Heart right ventricle (tissue), 16 donors: ENCODE data around the gene SLC35G2. TPM values are rescaled to one million over a fixed set of nuclear protein-coding genes. Genes with fewer than 3 reads are reported as not detected.

ENCODE experiments used
- ATAC-seq, 8 donors: fragments of 200-7000 bp; cut with Tn5 transposase; one replicate each; pipeline ENCODE4 v1.9.1; 2020; ENCODE audit warnings: mild to moderate bottlenecking in 8 of 8, moderate library complexity in 8 of 8, moderate number of reproducible peaks in 1 of 8
- DNase-seq, 2 donors: peaks; one replicate each; pipeline ENCODE4 v3.0.0-alpha.2; 2020
- H3K27ac ChIP-seq, 10 donors: fragments of 200-600 bp; sonication (generic) in 2 of 10; one replicate each; pipeline versions ENCODE4 v1.5.0 to v1.8.0; 2020 to 2022; ENCODE audit warnings: mild to moderate bottlenecking in 3 of 10
- H3K27me3 ChIP-seq, 7 donors: fragments of 200-600 bp; one replicate each; pipeline ENCODE4 v1.8.0; 2021 to 2022; ENCODE audit warnings: mild to moderate bottlenecking in 2 of 7
- H3K36me3 ChIP-seq, 9 donors: fragments of 200-600 bp; sonication (generic) in 1 of 9; one replicate each; pipeline versions ENCODE4 v1.5.0 to v1.8.0; 2020 to 2022; ENCODE audit warnings: mild to moderate bottlenecking in 2 of 9
- H3K4me1 ChIP-seq, 9 donors: fragments of 200-600 bp; sonication (generic) in 1 of 9; one replicate each; pipeline versions ENCODE4 v1.5.0 to v1.8.0; 2020 to 2022; ENCODE audit warnings: mild to moderate bottlenecking in 4 of 9
- H3K4me3 ChIP-seq, 10 donors: fragments of 200-600 bp; sonication (generic) in 2 of 10; one replicate each; pipeline versions ENCODE4 v1.5.0 to v1.8.0; 2020 to 2022; ENCODE audit warnings: mild to moderate bottlenecking in 7 of 10, moderate library complexity in 2 of 10
- H3K9me3 ChIP-seq, 11 donors: fragments of 200-600 bp in 10 of 11; sonication (generic) in 2 of 11; one replicate each; pipeline versions ENCODE4 v1.5.0 to v1.8.0; 2013 to 2022; ENCODE audit warnings: mild to moderate bottlenecking in 2 of 11, control low read depth in 1 of 11, moderate library complexity in 1 of 11
- WGBS, 2 donors: extraction: QIAGEN DNeasy Blood & Tissue Kit; methylation state at CpG; one replicate each; pipeline ENCODE4 v1.1.7; 2013; ENCODE audit warnings: inconsistent platforms in 1 of 2; 5-methylcytosine and 5-hydroxymethylcytosine counted together
- intact Hi-C, 10 donors: fragments of 100-400 bp; cut with DNase I; formaldehyde crosslinking; loops; one replicate each; pipeline versions ENCODE4 v1.11.1 to v1.14.2; 2022
- long read RNA-seq, 3 donors: library from polyadenylated mRNA; unstranded; transcript quantifications; one replicate each; pipeline ENCODE4 v2.0.0, GENCODE V29; 2020 to 2021
- polyA plus RNA-seq, 2 donors: library from polyadenylated mRNA; stranded (reverse); fragments of 200-250 nt; gene quantifications; one replicate each; pipeline ENCODE4 v1.2.3, GENCODE V29; 2013
- total RNA-seq, 10 donors: library from RNA; stranded (reverse); fragmentation: NEBNext Ultra II Directional in 3 of 10; extraction: Animal tissue kit (Norgen Biotek cat#: 25700) in 3 of 10; gene quantifications; one replicate each; pipeline versions ENCODE4 v1.2.1 to v1.2.4, GENCODE V29; 2021 to 2023
- TF ChIP-seq, protein P1 (sequence below), 9 donors: fragments of 200-600 bp; sonication (generic) in 2 of 9; IDR thresholded peaks; one replicate each; pipeline versions ENCODE4 v1.5.0 to v1.8.0; 2021 to 2022; ENCODE audit warnings: antibody characterized with exemption in 9 of 9, mild to moderate bottlenecking in 5 of 9, moderate library complexity in 1 of 9
- donor health status: Arrhythmogenic right ventricular cardiomyopathy.
- donor health status: ischemic (EF 13 %, LVEDD 7.1; RV severe dilation, severe dysfunction).
- donor health status: healthy with polysubstance abuse.
- donor health status: DM: no; HTN: yes; CAD: no.
- donor health status: DM: no; HTN: no; CAD: no.
- donor health status: ischemic (EF 25% LVEDD 6.9; RV normal size, moderate dysfunction).
- donor health status: ischemic (EF 25% LVEDD 5.7; RV mildly dilated, moderate dysfunction).
- donor health status: healthy.
- donor health status: DM: yes; HTN: yes; CAD: no.
- donor health status: Ischemic cardiomyopathy.
- donor health status: ischemic (EF 35%, LVEDD 5.7; RV mildly dilated, moderate dysfunction).
- donor health status: nonischemic (EF 11% LVEDD 7.7; RV severe dilation, severe dysfunction).
- donor health status: DM: yes; HTN: yes; CAD: no.
- donor health status: PGD.
- donor health status: ischemic (EF 29% LVEDD 5.4; RV normal size, mild dysfunction).
- donor health status: nonischemic (EF 23%, LVEDD 6.1; RV moderate dilation, normal function).

The SLC35G2 gene
- 1 to 10 TPM; 1.7 to 5.1 (median 2.4) TPM for total RNA-seq
- 1 to 10 TPM; 4.3 to 5.6 TPM for polyA plus RNA-seq
- long read RNA-seq, donor 1, partial matches to known transcripts = 0 of 2 reads
- long read RNA-seq, donor 1, other reads (novel, unspliced or antisense) = 0 of 2 reads
- long read RNA-seq, donor 2, partial matches to known transcripts = 0 of 6 reads
- long read RNA-seq, donor 2, other reads (novel, unspliced or antisense) = 1 of 6 reads
- long read RNA-seq, donor 3, transcript SLC35G2-201 (2 exons, 1,577 nt) = major isoform, 14 of 24 reads
- long read RNA-seq, donor 3, transcript SLC35G2-202 (2 exons, 2,060 nt) = minor isoform, 7 of 24 reads
- long read RNA-seq, donor 3, partial matches to known transcripts = 0 of 24 reads
- long read RNA-seq, donor 3, other reads (novel, unspliced or antisense) = 3 of 24 reads

DNA sequence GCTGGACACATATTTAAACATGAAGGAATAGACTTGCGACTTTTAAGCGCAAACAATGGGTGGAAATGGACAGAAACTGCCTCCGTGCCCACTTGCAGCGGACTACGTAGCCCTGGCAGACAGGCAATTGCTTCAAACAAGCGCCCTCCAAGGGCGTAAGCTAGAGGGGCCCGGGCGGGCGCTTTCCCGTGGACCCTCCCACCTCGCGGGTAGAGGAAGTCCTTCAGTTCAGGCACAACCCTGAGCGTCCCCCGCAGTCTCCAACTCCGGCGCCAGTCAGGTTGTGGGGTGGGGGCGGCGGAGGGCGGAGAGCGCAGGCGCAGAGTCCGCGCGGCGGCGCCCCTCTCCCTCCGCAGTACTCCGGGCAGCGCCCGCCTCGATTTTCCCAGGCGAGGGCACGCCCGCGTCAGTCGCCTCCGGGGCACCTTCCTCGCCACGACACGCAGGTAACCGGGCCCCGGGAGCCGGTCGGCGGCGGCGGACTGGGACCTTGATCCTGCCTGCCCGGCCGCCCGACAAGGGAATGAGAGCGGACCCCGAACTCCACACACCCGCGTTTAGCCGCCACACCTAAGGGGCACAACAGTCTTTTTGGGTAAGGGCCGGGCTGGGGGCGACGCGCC lies at the start of gene SLC35G2:
Gene SLC35G2, plus strand, starts transcription at position 358 of the 623 bp plus-strand sequence. CDS start 35,335 bp downstream, outside the sequence.
- Histone ChIP-seq H3K36me3 (no peaks in the 10 kb centered on the region), H3K9me3 (peaks cover 0 to 11% (median 3%) of the 10 kb centered on the region in 11 donors), H3K27ac (peak within 1 kb of the TSS; percentile 80 to 93 (median 90)), H3K4me3 (peak within 1 kb of the TSS; percentile 59 to 77 (median 72)), H3K27me3 (peaks cover 0 to 43% (median 0%) of the 10 kb centered on the region in 7 donors), H3K4me1 (peaks cover 0 to 32% (median 17%) of the 10 kb centered on the region in 9 donors)
- TF ChIP-seq, protein P1, sequence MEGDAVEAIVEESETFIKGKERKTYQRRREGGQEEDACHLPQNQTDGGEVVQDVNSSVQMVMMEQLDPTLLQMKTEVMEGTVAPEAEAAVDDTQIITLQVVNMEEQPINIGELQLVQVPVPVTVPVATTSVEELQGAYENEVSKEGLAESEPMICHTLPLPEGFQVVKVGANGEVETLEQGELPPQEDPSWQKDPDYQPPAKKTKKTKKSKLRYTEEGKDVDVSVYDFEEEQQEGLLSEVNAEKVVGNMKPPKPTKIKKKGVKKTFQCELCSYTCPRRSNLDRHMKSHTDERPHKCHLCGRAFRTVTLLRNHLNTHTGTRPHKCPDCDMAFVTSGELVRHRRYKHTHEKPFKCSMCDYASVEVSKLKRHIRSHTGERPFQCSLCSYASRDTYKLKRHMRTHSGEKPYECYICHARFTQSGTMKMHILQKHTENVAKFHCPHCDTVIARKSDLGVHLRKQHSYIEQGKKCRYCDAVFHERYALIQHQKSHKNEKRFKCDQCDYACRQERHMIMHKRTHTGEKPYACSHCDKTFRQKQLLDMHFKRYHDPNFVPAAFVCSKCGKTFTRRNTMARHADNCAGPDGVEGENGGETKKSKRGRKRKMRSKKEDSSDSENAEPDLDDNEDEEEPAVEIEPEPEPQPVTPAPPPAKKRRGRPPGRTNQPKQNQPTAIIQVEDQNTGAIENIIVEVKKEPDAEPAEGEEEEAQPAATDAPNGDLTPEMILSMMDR (IDR thresholded peaks at IDR 0.05) = peak in 4 of 9 donors; percentile 6 to 34 (median 28)
- peak; percentile 75 to 93 (median 88) for ATAC-seq
- intact Hi-C loops = loop anchor here in 7 of 10 donors (1.0 to 5.0 kb wide), 7 partner anchors 42 to 196 kb away; partner anchors contain the start of genes NCK1 (in 3 of the 7) and STAG1 (in 2 of the 7)
- WGBS, 2 donors = 1% methylated on average over 58 to 60 of the region's 60 CpGs
- peak; percentile 61 to 72 for DNase-seq

DNA sequence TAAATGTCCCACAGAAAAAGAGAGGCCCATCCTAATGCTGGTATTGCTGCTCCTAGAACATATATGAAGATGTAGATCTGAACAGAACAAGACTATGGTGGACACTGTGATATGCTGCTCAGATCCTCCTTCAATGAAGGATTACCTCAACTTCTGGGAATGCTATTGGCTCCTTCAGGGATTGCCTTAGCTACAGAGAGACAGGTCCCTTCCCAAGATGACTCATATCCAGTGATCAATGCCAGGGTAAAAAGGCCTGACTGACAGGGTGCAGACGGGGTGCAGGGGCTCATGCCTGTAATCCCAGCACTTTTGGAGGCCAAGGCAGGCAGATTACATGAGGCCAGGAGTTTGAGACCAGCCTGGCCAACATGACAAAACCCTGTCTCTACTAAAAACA lies 46.2 kb upstream of the SLC35G2 start:
- WGBS, 2 donors = 49 to 68% methylated on average over 1 of the region's 1 CpG
- Histone ChIP-seq H3K4me1 (no peaks in the 10 kb centered on the region), H3K4me3 (no peak overlapping the region), H3K27me3 (no peaks in the 10 kb centered on the region), H3K27ac (no peak overlapping the region), H3K36me3 (no peaks in the 10 kb centered on the region), H3K9me3 (no peaks in the 10 kb centered on the region)
- no peak for ATAC-seq
- TF ChIP-seq, protein P1 (IDR thresholded peaks at IDR 0.05) = no peak
- DNase-seq = no peak
- intact Hi-C loops = no loop called here

DNA sequence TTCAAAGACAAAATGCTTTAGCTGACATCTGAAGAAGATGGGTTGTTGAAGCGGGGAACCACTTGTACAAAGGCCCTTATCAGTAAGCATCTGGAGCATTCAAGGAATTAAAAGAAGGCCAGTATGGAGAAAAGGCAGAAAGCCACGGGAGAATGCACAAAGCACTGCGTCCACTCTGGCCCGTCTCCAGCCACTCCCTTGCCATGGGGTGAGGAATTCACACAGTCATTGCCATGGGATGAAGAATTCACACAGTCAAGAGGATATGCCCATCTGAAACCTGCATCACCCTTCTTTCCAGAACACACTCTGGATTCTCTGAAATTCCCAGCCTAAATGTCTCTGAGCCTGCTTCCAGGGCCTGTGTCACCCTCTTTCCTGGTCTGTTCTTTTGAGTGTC lies 40.1 kb upstream of the SLC35G2 start:
- Histone ChIP-seq H3K27ac (no peak overlapping the region), H3K27me3 (no peaks in the 10 kb centered on the region), H3K36me3 (no peaks in the 10 kb centered on the region), H3K4me3 (no peak overlapping the region), H3K9me3 (no peaks in the 10 kb centered on the region), H3K4me1 (no peaks in the 10 kb centered on the region)
- TF ChIP-seq, protein P1 (IDR thresholded peaks at IDR 0.05) = no peak
- DNase-seq = no peak
- 55 to 81% methylated on average over 4 of the region's 4 CpGs for WGBS, 2 donors
- ATAC-seq = no peak
- intact Hi-C loops = no loop called here

DNA sequence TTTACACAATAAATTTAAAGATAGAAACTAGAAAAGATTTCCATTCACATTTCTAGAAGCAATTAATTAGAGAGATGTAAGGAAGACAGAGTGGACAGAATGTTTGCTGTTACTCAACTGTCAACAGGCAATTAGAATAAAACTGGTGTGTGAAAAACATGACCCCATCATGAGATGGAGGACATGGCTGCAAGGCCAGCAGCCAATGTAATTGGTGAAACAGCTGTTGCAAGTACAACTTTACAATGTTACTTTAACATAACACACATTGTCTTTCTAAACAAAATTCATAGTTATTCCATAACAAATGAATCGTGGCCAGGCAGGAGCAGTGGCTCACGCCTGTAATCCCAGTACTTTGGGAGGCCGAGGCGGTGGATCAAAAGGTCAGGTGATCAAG lies 38.2 kb upstream of the SLC35G2 start:
- ATAC-seq = no peak
- 92% methylated on average over 4 of the region's 4 CpGs for WGBS, 2 donors
- DNase-seq = no peak
- no peaks in the 10 kb centered on the region for H3K36me3 ChIP-seq
- no peak overlapping the region for H3K4me3 ChIP-seq
- H3K4me1 ChIP-seq = peaks cover 0 to 1% (median 0%) of the 10 kb centered on the region in 9 donors
- TF ChIP-seq, protein P1 (IDR thresholded peaks at IDR 0.05) = no peak
- intact Hi-C loops = no loop called here
- H3K27ac ChIP-seq = no peak overlapping the region
- H3K9me3 ChIP-seq = no peaks in the 10 kb centered on the region
- no peaks in the 10 kb centered on the region for H3K27me3 ChIP-seq
